ENCODE results near the gene CSMD2. TPM values are rescaled to one million over a fixed set of nuclear protein-coding genes. Genes with fewer than 3 reads are reported as not detected.

The CSMD2 gene
- total and polyA plus RNA-seq, 2 experiments from 2014 or later: 5.3 to 16.6 TPM

DNA sequence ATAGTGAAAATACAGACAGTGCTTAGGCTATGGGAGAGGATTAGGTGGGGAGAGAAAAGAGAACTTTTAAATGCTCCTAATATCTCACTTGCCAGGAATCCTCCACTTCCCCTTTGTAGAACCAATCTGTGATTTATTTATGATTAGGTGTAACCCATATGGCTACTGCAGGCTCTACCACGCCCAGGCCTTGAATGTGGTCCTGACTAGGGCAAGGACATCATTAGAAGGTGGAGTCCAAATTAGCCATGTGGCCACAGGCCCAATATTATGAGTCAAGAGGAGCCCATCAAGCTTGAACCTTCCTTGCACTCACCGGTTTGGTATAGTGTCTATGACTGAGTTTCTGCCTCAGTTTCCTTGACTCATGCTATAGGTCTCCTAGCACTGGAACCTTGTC, 159.7 kb downstream of the CSMD2 start:
- H3K27ac ChIP-seq (ENCODE audit: low read depth): no peak overlapping the region
- no peak overlapping the region for H3K4me2 ChIP-seq
- Mint-ChIP-seq H3K27ac (no peak overlapping the region), H3K27me3 (ENCODE audit: insufficient read depth, low read depth, poor library complexity) (peaks cover 6% of the 10 kb centered on the region), H3K9me3 (no peaks in the 10 kb centered on the region), H3K36me3 (ENCODE audit: low read depth) (no peaks in the 10 kb centered on the region; the same call in 2 of the 3 replicates), H3K4me3 (no peak overlapping the region), H3K4me1 (peaks cover 9% of the 10 kb centered on the region)
- no peak for TF ChIP-seq CREB1 (CRISPR knock-in tag; IDR thresholded peaks at IDR 0.05; ENCODE audit: low read depth)
- no peak for TF ChIP-seq ZNF114 (CRISPR knock-in tag; IDR thresholded peaks at IDR 0.05)
- no peak for TF ChIP-seq EZH2phosphoT487 (IDR thresholded peaks at IDR 0.05; ENCODE audit: unreplicated experiment)
- TF ChIP-seq, protein P1, sequence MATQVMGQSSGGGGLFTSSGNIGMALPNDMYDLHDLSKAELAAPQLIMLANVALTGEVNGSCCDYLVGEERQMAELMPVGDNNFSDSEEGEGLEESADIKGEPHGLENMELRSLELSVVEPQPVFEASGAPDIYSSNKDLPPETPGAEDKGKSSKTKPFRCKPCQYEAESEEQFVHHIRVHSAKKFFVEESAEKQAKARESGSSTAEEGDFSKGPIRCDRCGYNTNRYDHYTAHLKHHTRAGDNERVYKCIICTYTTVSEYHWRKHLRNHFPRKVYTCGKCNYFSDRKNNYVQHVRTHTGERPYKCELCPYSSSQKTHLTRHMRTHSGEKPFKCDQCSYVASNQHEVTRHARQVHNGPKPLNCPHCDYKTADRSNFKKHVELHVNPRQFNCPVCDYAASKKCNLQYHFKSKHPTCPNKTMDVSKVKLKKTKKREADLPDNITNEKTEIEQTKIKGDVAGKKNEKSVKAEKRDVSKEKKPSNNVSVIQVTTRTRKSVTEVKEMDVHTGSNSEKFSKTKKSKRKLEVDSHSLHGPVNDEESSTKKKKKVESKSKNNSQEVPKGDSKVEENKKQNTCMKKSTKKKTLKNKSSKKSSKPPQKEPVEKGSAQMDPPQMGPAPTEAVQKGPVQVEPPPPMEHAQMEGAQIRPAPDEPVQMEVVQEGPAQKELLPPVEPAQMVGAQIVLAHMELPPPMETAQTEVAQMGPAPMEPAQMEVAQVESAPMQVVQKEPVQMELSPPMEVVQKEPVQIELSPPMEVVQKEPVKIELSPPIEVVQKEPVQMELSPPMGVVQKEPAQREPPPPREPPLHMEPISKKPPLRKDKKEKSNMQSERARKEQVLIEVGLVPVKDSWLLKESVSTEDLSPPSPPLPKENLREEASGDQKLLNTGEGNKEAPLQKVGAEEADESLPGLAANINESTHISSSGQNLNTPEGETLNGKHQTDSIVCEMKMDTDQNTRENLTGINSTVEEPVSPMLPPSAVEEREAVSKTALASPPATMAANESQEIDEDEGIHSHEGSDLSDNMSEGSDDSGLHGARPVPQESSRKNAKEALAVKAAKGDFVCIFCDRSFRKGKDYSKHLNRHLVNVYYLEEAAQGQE (IDR thresholded peaks at IDR 0.05; ENCODE audit: unreplicated experiment): no peak
- H3K79me2 ChIP-seq (replicated peaks; ENCODE audit: insufficient read depth): no peaks in the 10 kb centered on the region
- ATAC-seq: no peak
- no peak overlapping the region for H2AFZ ChIP-seq
- H3K27me3 ChIP-seq (ENCODE audit: insufficient read depth): no peaks in the 10 kb centered on the region
- H3K4me3 ChIP-seq: no peak overlapping the region
- peaks cover 1% of the 10 kb centered on the region; the same call in 1 of the 2 replicates for H4K20me1 ChIP-seq (replicated peaks; ENCODE audit: insufficient read depth)
- DNase-seq (ENCODE audit: low spot score): no peak
- H3K36me3 ChIP-seq (ENCODE audit: insufficient read depth): no peaks in the 10 kb centered on the region
- H3F3A ChIP-seq (replicated peaks; ENCODE audit: low read depth): no peaks in the 10 kb centered on the region
- H3K9me2 ChIP-seq (ENCODE audit: insufficient read depth): no peaks in the 10 kb centered on the region
- no peaks in the 10 kb centered on the region; the same call in none of the 2 replicates for H3K4me1 ChIP-seq (ENCODE audit: insufficient read depth)

DNA sequence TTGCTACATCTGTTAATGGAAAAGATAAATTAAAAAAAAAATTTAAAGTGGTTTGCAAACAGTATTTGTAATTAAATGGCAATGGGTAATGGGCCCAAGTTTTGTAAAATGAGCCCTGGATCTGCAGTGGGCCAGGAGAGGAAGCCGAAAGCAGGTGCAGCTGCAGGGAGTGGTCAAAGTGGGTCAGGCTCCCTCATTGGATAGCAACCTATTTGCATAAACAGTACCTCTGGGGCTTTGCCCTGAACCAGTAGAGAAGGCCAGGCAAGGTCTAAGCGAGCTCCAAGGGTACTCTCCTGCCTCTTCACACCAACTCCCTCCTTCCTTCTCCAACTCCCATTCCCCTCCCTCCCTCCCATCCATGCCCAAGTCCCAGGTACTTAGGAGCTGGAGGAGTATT, 162.2 kb downstream of the CSMD2 start:
- Mint-ChIP-seq H3K27me3 (ENCODE audit: insufficient read depth, low read depth, poor library complexity) (peaks cover 2% of the 10 kb centered on the region), H3K4me1 (peaks cover 16% of the 10 kb centered on the region), H3K4me3 (no peak overlapping the region), H3K36me3 (ENCODE audit: low read depth) (no peaks in the 10 kb centered on the region), H3K9me3 (no peaks in the 10 kb centered on the region), H3K27ac (no peak overlapping the region)
- Histone ChIP-seq H3K36me3 (ENCODE audit: insufficient read depth) (no peaks in the 10 kb centered on the region), H4K20me1 (replicated peaks; ENCODE audit: insufficient read depth) (peaks cover 5% of the 10 kb centered on the region), H3F3A (replicated peaks; ENCODE audit: low read depth) (no peaks in the 10 kb centered on the region), H3K79me2 (replicated peaks; ENCODE audit: insufficient read depth) (no peaks in the 10 kb centered on the region), H3K27ac (ENCODE audit: low read depth) (no peak overlapping the region), H3K9me2 (ENCODE audit: insufficient read depth) (no peaks in the 10 kb centered on the region), H3K27me3 (ENCODE audit: insufficient read depth) (no peaks in the 10 kb centered on the region), H3K4me1 (ENCODE audit: insufficient read depth) (no peaks in the 10 kb centered on the region; the same call in none of the 2 replicates), H3K4me3 (no peak overlapping the region), H3K4me2 (no peak overlapping the region), H2AFZ (no peak overlapping the region)
- DNase-seq (ENCODE audit: low spot score): peak; percentile 20
- peak; percentile 90 for ATAC-seq
- TF ChIP-seq CREB1 (CRISPR knock-in tag; IDR thresholded peaks at IDR 0.05; ENCODE audit: low read depth): no peak
- no peak for TF ChIP-seq STAT1 (IDR thresholded peaks at IDR 0.05; ENCODE audit: unreplicated experiment)
- TF ChIP-seq NANOG (IDR thresholded peaks at IDR 0.05; ENCODE audit: borderline replicate concordance): no peak
- TF ChIP-seq EZH2phosphoT487 (IDR thresholded peaks at IDR 0.05; ENCODE audit: unreplicated experiment): no peak
- no peak for TF ChIP-seq POLR2AphosphoS5 (IDR thresholded peaks at IDR 0.05; ENCODE audit: low read depth)
- TF ChIP-seq, protein P1 (IDR thresholded peaks at IDR 0.05; ENCODE audit: unreplicated experiment): no peak
- TF ChIP-seq, protein P2, sequence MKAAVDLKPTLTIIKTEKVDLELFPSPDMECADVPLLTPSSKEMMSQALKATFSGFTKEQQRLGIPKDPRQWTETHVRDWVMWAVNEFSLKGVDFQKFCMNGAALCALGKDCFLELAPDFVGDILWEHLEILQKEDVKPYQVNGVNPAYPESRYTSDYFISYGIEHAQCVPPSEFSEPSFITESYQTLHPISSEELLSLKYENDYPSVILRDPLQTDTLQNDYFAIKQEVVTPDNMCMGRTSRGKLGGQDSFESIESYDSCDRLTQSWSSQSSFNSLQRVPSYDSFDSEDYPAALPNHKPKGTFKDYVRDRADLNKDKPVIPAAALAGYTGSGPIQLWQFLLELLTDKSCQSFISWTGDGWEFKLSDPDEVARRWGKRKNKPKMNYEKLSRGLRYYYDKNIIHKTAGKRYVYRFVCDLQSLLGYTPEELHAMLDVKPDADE (IDR thresholded peaks at IDR 0.05): no peak
- no peak for TF ChIP-seq JUNB (IDR thresholded peaks at IDR 0.05; ENCODE audit: unreplicated experiment)
- no peak for TF ChIP-seq ZNF331 (CRISPR knock-in tag; IDR thresholded peaks at IDR 0.05; ENCODE audit: low read depth)
